Endothelial cell (in vitro differentiated cells): ENCODE data around the gene VDR. TPM values are rescaled to one million over a fixed set of nuclear protein-coding genes. Genes with fewer than 3 reads are reported as not detected.
A peak's percentile ranks its signal among the peaks of the same experiment; 100 is the strongest.

Experiments used
- DNase-seq: peaks from one replicate; pipeline ENCODE4 v3.0.0; 2021; ENCODE audit warnings: low spot score
- H3K27ac Mint-ChIP-seq: one replicate; pipeline ENCODE4 v1.8.0; 2021; ENCODE audit warnings: mixed read lengths, inconsistent platforms; ENCODE audit not compliant: unreplicated experiment
- H3K27me3 Mint-ChIP-seq: one replicate; pipeline ENCODE4 v1.8.0; 2021; ENCODE audit warnings: mild to moderate bottlenecking, moderate library complexity, mixed read lengths, inconsistent platforms; ENCODE audit not compliant: unreplicated experiment
- H3K36me3 Mint-ChIP-seq: one replicate; pipeline ENCODE4 v1.8.0; 2021; ENCODE audit warnings: mild to moderate bottlenecking, low read depth, mixed read lengths, inconsistent platforms; ENCODE audit not compliant: unreplicated experiment
- H3K4me1 Mint-ChIP-seq: one replicate; pipeline ENCODE4 v1.8.0; 2021; ENCODE audit warnings: mild to moderate bottlenecking, mixed read lengths, inconsistent platforms; ENCODE audit not compliant: unreplicated experiment
- H3K4me3 Mint-ChIP-seq: one replicate; pipeline ENCODE4 v1.8.0; 2021; ENCODE audit warnings: mild to moderate bottlenecking, mixed read lengths, inconsistent platforms; ENCODE audit not compliant: unreplicated experiment
- H3K9me3 Mint-ChIP-seq: one replicate; pipeline ENCODE4 v1.8.0; 2021; ENCODE audit warnings: mixed read lengths, inconsistent platforms; ENCODE audit not compliant: unreplicated experiment
- CTCF ChIP-seq: fragments of 200-600 bp; sonication (generic); IDR thresholded peaks from one replicate; pipeline ENCODE4 v1.5.0; 2021; ENCODE audit warnings: antibody characterized with exemption; ENCODE audit not compliant: unreplicated experiment
- total RNA-seq: library from RNA; stranded (reverse); fragmentation: NEBNext Ultra II Directional; extraction: Animal tissue kit (Norgen Biotek cat#: 25700); gene quantifications from one replicate; pipeline ENCODE4 v1.2.1, GENCODE V29; 2021; ENCODE audit not compliant: unreplicated experiment

Gene VDR
- total RNA-seq, 1 donor from 2014 or later, result 2.3 TPM

DNA sequence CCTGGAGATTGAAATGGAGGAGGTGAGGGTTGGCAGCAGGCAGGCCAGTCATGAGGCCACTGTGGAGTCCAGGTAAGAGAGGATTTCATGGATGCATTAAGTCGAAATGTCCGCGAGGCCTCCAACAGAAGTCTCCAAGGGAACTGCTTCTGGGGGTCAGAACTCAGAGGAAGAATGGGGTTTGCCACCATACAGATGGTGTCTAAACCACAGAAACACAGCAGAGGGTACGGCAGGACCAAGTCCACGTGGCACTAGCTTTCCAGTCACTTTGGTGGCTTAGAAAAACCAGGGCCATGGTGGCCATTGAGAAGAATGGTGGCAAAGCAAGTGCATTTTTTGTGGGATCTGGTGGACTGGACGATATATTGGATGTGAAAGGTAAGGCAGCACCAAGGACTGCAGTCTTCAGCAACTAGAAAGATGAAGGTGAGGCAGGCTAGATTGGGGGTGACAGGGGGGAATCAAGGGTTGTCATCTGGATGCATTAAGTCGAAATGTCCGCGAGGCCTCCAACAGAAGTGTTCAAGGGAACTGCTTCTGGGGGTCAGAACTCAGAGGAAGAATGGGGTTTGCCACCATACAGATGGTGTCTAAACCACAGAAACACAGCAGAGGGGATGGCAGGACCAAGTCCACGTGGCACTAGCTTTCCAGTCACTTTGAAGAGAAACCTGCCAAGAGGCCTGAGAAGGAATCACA, 36.1 kb upstream of the VDR start:
- Mint-ChIP-seq H3K36me3 (peaks cover 3% of the 10 kb centered on the region), H3K4me1 (peaks cover 5% of the 10 kb centered on the region), H3K27me3 (peaks cover 13% of the 10 kb centered on the region), H3K9me3 (no peaks in the 10 kb centered on the region), H3K4me3 (peak overlapping the region; percentile 43), H3K27ac (peak overlapping the region; percentile 0)
- TF ChIP-seq CTCF, result no peak
- no peak for DNase-seq

GRCh38 chr12:47939009-47939601, 34.3 kb upstream of the VDR start:
- Mint-ChIP-seq H3K27ac (no peak overlapping the region), H3K9me3 (no peaks in the 10 kb centered on the region), H3K27me3 (peaks cover 12% of the 10 kb centered on the region), H3K4me1 (peaks cover 5% of the 10 kb centered on the region), H3K4me3 (no peak overlapping the region), H3K36me3 (peaks cover 3% of the 10 kb centered on the region)
- no peak for DNase-seq
- TF ChIP-seq CTCF, result no peak

DNA sequence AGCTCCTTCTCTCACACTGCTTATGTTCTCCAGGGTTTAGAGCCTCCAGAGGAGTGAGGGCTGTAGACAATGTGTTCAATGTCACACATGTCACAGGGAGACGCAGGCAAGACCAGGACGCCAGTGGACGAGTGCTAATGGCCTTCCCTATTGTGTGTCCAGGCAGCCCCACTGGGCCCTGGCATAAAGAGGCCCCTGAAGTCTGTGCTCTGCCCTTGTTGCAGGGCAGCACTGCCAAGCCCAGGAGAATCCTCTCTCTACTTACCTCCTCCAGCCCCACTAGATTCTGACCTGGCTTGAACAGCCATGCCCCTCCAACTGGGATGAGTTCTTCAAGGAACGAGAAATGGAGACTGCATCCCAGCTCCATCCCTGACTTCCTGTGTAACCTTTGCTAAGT, 33.8 kb upstream of the VDR start:
- no peak for TF ChIP-seq CTCF
- H3K27me3 Mint-ChIP-seq, result peaks cover 12% of the 10 kb centered on the region
- no peak overlapping the region for H3K4me3 Mint-ChIP-seq
- no peaks in the 10 kb centered on the region for H3K9me3 Mint-ChIP-seq
- H3K27ac Mint-ChIP-seq, result no peak overlapping the region
- peaks cover 5% of the 10 kb centered on the region for H3K4me1 Mint-ChIP-seq
- DNase-seq, result no peak
- peaks cover 3% of the 10 kb centered on the region for H3K36me3 Mint-ChIP-seq

DNA sequence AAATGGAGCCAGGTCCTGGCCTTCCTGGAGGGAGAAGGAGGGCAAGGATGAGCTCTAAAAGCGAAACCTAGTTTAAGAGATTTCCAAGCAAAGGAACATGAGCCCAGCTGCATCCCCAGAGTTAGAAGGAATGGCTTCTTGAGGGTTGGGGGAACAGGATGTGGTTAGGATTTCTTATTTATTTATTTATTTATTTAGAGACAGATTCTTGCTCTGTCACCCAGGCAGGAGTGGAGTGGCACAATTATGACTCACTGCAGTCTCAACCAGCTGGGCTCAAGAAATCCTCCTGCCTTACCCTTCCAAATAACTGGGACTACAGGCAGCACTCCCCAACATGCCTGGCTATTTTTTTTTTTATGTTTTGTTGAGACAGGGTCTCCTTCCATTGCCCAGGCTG, 33.3 kb upstream of the VDR start:
- Mint-ChIP-seq H3K4me1 (peaks cover 5% of the 10 kb centered on the region), H3K4me3 (no peak overlapping the region), H3K27ac (no peak overlapping the region), H3K36me3 (peaks cover 3% of the 10 kb centered on the region), H3K27me3 (peaks cover 12% of the 10 kb centered on the region), H3K9me3 (no peaks in the 10 kb centered on the region)
- TF ChIP-seq CTCF, result no peak
- no peak for DNase-seq

DNA sequence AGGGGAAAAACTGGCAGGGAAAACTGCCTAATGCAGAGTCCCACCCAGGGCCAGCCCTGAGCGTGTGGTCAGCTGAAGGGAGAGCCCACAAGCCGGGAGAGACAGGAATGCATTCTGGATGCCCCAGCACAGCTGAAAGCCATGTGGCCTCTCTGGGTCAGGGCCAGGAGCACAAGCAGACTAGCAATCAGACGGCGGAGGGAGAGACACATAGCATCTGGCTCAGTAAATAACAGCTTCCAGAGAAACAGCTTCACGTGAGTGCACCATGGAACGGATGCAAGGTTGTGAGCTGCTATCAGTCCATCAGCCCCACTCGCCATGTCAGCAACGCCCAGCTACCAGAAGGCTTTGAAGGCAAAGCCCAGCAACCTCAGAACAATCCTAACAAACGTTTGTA, 30.4 kb upstream of the VDR start:
- no peak overlapping the region for H3K4me3 Mint-ChIP-seq
- H3K27ac Mint-ChIP-seq, result no peak overlapping the region
- no peak for TF ChIP-seq CTCF
- H3K36me3 Mint-ChIP-seq, result no peaks in the 10 kb centered on the region
- H3K9me3 Mint-ChIP-seq, result no peaks in the 10 kb centered on the region
- no peaks in the 10 kb centered on the region for H3K4me1 Mint-ChIP-seq
- DNase-seq, result no peak
- peaks cover 3% of the 10 kb centered on the region for H3K27me3 Mint-ChIP-seq
